ENCODE data around the gene TCERG1L. TPM values are rescaled to one million over a fixed set of nuclear protein-coding genes. Genes with fewer than 3 reads are reported as not detected.

TCERG1L gene
- total RNA-seq, 1 donor from 2014 or later: 3.5 TPM

DNA sequence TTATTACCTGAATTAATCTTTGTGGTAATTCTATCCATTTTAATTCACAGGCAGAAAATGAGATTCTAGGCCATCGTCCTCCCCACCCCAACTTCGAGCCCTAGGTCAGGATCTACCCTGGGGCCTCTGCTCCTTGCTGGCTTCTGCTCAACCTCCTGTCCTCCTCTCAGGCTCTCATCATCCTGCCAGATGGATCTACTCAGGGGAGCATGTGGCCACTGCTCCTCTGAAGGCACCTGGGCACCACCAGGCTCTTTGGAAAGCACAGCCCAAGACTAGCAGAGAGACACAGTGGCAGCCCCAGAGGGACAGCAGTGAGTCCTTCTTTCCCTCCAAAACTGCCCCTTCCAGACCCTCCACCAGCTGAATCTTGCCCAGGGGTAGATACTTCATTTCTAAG lies 248.2 kb downstream of the TCERG1L start:
- TF ChIP-seq, protein P1, sequence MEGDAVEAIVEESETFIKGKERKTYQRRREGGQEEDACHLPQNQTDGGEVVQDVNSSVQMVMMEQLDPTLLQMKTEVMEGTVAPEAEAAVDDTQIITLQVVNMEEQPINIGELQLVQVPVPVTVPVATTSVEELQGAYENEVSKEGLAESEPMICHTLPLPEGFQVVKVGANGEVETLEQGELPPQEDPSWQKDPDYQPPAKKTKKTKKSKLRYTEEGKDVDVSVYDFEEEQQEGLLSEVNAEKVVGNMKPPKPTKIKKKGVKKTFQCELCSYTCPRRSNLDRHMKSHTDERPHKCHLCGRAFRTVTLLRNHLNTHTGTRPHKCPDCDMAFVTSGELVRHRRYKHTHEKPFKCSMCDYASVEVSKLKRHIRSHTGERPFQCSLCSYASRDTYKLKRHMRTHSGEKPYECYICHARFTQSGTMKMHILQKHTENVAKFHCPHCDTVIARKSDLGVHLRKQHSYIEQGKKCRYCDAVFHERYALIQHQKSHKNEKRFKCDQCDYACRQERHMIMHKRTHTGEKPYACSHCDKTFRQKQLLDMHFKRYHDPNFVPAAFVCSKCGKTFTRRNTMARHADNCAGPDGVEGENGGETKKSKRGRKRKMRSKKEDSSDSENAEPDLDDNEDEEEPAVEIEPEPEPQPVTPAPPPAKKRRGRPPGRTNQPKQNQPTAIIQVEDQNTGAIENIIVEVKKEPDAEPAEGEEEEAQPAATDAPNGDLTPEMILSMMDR (IDR thresholded peaks at IDR 0.05; ENCODE audit: insufficient read depth, low read depth, low read length): no peak
- no peak for TF ChIP-seq EZH2 (IDR thresholded peaks at IDR 0.05; ENCODE audit: insufficient read depth, low read length)
- no peak overlapping the region for H2AFZ ChIP-seq (ENCODE audit: low read depth, low read length)
- no peak overlapping the region for H3K4me3 ChIP-seq (ENCODE audit: insufficient read depth, low read depth, low read length)
- no peaks in the 10 kb centered on the region for H4K20me1 ChIP-seq (ENCODE audit: insufficient read depth, low read length)
- H3K4me2 ChIP-seq (ENCODE audit: low read length): no peak overlapping the region
- DNase-seq (ENCODE audit: low read depth) (no peak), FAIRE-seq (no peak)
- H3K27ac ChIP-seq (ENCODE audit: low read depth, low read length): no peak overlapping the region
- peaks cover 10% of the 10 kb centered on the region for H3K9me3 ChIP-seq (ENCODE audit: insufficient read depth, low read depth, low read length)
- H3K36me3 Mint-ChIP-seq (ENCODE audit: low read depth, unreplicated experiment): no peaks in the 10 kb centered on the region
- no peak overlapping the region for H3K4me3 Mint-ChIP-seq (ENCODE audit: unreplicated experiment)
- no peaks in the 10 kb centered on the region for H3K79me2 ChIP-seq (ENCODE audit: insufficient read depth, low read length)
- no peaks in the 10 kb centered on the region for H3K4me1 ChIP-seq (ENCODE audit: insufficient read depth, low read length)
- peaks cover 2% of the 10 kb centered on the region for H3K27me3 Mint-ChIP-seq (ENCODE audit: low read depth, unreplicated experiment)
- H3K36me3 ChIP-seq (ENCODE audit: insufficient read depth, low read length): no peaks in the 10 kb centered on the region
- no peak overlapping the region for H3K27ac Mint-ChIP-seq (ENCODE audit: unreplicated experiment)
- no peaks in the 10 kb centered on the region for H3K27me3 ChIP-seq (ENCODE audit: insufficient read depth, low read length)
- peaks cover 2% of the 10 kb centered on the region for H3K4me1 Mint-ChIP-seq (ENCODE audit: low read depth, unreplicated experiment)
- no peak overlapping the region for H3K9ac ChIP-seq (ENCODE audit: low read length)
- peaks cover 6% of the 10 kb centered on the region for H3K9me3 Mint-ChIP-seq (ENCODE audit: unreplicated experiment)

DNA sequence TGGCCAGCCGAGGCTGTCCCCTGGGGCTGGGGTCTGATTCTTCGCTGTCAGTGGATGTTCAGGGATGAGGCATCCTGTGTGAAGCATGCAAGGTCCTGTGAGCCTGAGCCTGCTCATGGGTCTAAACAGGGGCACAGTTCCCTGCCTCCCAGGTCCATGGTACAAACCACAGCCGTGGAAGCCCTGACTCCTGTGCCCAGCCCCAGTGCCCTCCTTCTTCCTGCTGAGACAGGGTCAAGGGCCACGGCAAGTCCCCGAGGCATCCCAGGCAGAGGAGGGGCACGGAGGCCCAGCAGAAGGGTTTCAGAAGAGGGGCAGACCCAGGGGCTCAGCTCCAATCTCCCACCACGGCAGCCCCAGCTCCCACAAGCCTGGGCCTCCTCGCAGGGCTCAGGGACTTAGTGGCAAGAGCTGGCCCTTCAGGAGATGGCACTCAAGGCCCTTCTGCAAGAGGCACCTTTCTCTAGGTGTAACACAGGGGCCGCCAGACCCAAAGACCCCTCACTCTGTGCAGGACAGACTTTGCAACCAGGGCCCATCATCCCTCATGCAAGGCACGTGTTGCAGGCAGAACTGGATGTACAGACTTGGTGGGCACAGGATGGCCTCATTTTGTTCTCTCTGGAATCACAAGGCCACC lies 248.8 kb downstream of the TCERG1L start:
- FAIRE-seq (no peak), DNase-seq (ENCODE audit: low read depth) (no peak)
- H3K36me3 ChIP-seq (ENCODE audit: insufficient read depth, low read length): no peaks in the 10 kb centered on the region
- no peaks in the 10 kb centered on the region for H3K36me3 Mint-ChIP-seq (ENCODE audit: low read depth, unreplicated experiment)
- H3K27ac Mint-ChIP-seq (ENCODE audit: unreplicated experiment): no peak overlapping the region
- H3K9ac ChIP-seq (ENCODE audit: low read length): no peak overlapping the region
- peaks cover 6% of the 10 kb centered on the region for H3K9me3 Mint-ChIP-seq (ENCODE audit: unreplicated experiment)
- TF ChIP-seq, protein P1 (IDR thresholded peaks at IDR 0.05; ENCODE audit: insufficient read depth, low read depth, low read length): no peak
- no peaks in the 10 kb centered on the region for H3K4me1 ChIP-seq (ENCODE audit: insufficient read depth, low read length)
- H2AFZ ChIP-seq (ENCODE audit: low read depth, low read length): no peak overlapping the region
- no peak overlapping the region for H3K4me3 ChIP-seq (ENCODE audit: insufficient read depth, low read depth, low read length)
- peaks cover 7% of the 10 kb centered on the region for H3K9me3 ChIP-seq (ENCODE audit: insufficient read depth, low read depth, low read length)
- H3K27ac ChIP-seq (ENCODE audit: low read depth, low read length): no peak overlapping the region
- peaks cover 2% of the 10 kb centered on the region for H3K4me1 Mint-ChIP-seq (ENCODE audit: low read depth, unreplicated experiment)
- peaks cover 2% of the 10 kb centered on the region for H3K27me3 Mint-ChIP-seq (ENCODE audit: low read depth, unreplicated experiment)
- no peaks in the 10 kb centered on the region for H4K20me1 ChIP-seq (ENCODE audit: insufficient read depth, low read length)
- H3K27me3 ChIP-seq (ENCODE audit: insufficient read depth, low read length): no peaks in the 10 kb centered on the region
- no peak overlapping the region for H3K4me3 Mint-ChIP-seq (ENCODE audit: unreplicated experiment)
- H3K4me2 ChIP-seq (ENCODE audit: low read length): no peak overlapping the region
- no peaks in the 10 kb centered on the region for H3K79me2 ChIP-seq (ENCODE audit: insufficient read depth, low read length)

DNA sequence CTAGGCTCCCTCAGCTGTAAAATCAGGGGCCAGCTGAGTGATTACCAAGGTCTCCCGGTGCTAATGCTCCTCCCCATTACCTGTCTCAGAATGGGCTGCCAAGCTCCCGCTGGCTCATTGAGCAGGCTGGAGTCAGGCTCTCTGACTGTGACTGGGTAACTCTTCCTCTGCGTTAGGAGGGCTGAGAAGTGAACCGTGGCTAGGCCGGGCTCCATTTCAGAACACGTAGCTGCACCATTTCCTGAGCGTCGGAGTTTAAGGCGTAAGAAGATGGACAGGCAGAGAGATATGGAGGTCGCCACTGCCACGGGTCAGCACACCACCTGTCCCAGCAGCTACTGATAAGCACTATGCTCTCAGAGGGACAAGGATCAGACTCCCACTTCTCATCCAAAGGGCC lies 250.3 kb downstream of the TCERG1L start:
- H3K4me3 ChIP-seq (ENCODE audit: insufficient read depth, low read depth, low read length): no peak overlapping the region
- H3K36me3 ChIP-seq (ENCODE audit: insufficient read depth, low read length): no peaks in the 10 kb centered on the region
- H3K4me1 Mint-ChIP-seq (ENCODE audit: low read depth, unreplicated experiment): peaks cover 2% of the 10 kb centered on the region
- TF ChIP-seq, protein P1 (IDR thresholded peaks at IDR 0.05; ENCODE audit: insufficient read depth, low read depth, low read length): no peak
- TF ChIP-seq EZH2 (IDR thresholded peaks at IDR 0.05; ENCODE audit: insufficient read depth, low read length): no peak
- no peak overlapping the region for H3K4me2 ChIP-seq (ENCODE audit: low read length)
- H3K27me3 Mint-ChIP-seq (ENCODE audit: low read depth, unreplicated experiment): no peaks in the 10 kb centered on the region
- H3K4me3 Mint-ChIP-seq (ENCODE audit: unreplicated experiment): no peak overlapping the region
- FAIRE-seq: no peak
- H3K27ac ChIP-seq (ENCODE audit: low read depth, low read length): no peak overlapping the region
- no peaks in the 10 kb centered on the region for H3K79me2 ChIP-seq (ENCODE audit: insufficient read depth, low read length)
- H3K4me1 ChIP-seq (ENCODE audit: insufficient read depth, low read length): no peaks in the 10 kb centered on the region
- peaks cover 6% of the 10 kb centered on the region for H3K9me3 ChIP-seq (ENCODE audit: insufficient read depth, low read depth, low read length)
- H3K27ac Mint-ChIP-seq (ENCODE audit: unreplicated experiment): no peak overlapping the region
- no peak overlapping the region for H3K9ac ChIP-seq (ENCODE audit: low read length)
- H3K27me3 ChIP-seq (ENCODE audit: insufficient read depth, low read length): no peaks in the 10 kb centered on the region
- no peak for DNase-seq (ENCODE audit: low read depth)
- H2AFZ ChIP-seq (ENCODE audit: low read depth, low read length): no peak overlapping the region
- no peaks in the 10 kb centered on the region for H4K20me1 ChIP-seq (ENCODE audit: insufficient read depth, low read length)
- H3K36me3 Mint-ChIP-seq (ENCODE audit: low read depth, unreplicated experiment): no peaks in the 10 kb centered on the region
- peaks cover 6% of the 10 kb centered on the region for H3K9me3 Mint-ChIP-seq (ENCODE audit: unreplicated experiment)
